HepG2 (cell line): Measurements from ENCODE around the gene NPC1. TPM values are rescaled to one million over a fixed set of nuclear protein-coding genes. Genes with fewer than 3 reads are reported as not detected.
A peak's percentile ranks its signal among the peaks of the same experiment; 100 is the strongest.

ENCODE experiments used
- NCOA2 ChIP-seq: sonication (generic); formaldehyde crosslinking; IDR thresholded peaks from 2 replicates; pipeline ENCODE4 v1.8.0; 2022; ENCODE audit warnings: inconsistent platforms
- NR2C2 ChIP-seq: sonication (generic); formaldehyde crosslinking; IDR thresholded peaks from 2 replicates; pipeline ENCODE4 v1.4.0; 2020; ENCODE audit warnings: missing genetic modification reagents, mild to moderate bottlenecking, moderate library complexity, borderline replicate concordance
- NRL ChIP-seq: sonication (generic); formaldehyde crosslinking; IDR thresholded peaks from 2 replicates; pipeline ENCODE4 v1.5.0; 2020; ENCODE audit warnings: missing genetic modification reagents, mild to moderate bottlenecking, moderate library complexity, borderline replicate concordance
- SIX1 ChIP-seq: sonication (generic); formaldehyde crosslinking; IDR thresholded peaks from 2 replicates; pipeline ENCODE4 v1.4.0; 2020; ENCODE audit warnings: missing genetic modification reagents, borderline replicate concordance
- TMF1 ChIP-seq: sonication (generic); formaldehyde crosslinking; IDR thresholded peaks from 2 replicates; pipeline ENCODE4 v1.8.1; 2022; ENCODE audit warnings: low read depth, missing genetic modification reagents
- XBP1 ChIP-seq: sonication (generic); formaldehyde crosslinking; IDR thresholded peaks from 2 replicates; pipeline ENCODE4 v1.5.0; 2020; ENCODE audit warnings: missing genetic modification reagents
- ZBTB40 ChIP-seq, 2 experiments: fragments of 450-650 bp in 1 of 2; sonication (generic) in 1 of 2; formaldehyde crosslinking in 1 of 2; IDR thresholded peaks; 2 replicates each; pipeline versions ENCODE4 v1.6.1 to v1.8.0; 2016 to 2022; ENCODE audit warnings: antibody characterized with exemption in 1 of 2, mild to moderate bottlenecking in 1 of 2, missing genetic modification reagents in 1 of 2
- ZMYM2 ChIP-seq: sonication (generic); formaldehyde crosslinking; IDR thresholded peaks from 2 replicates; pipeline ENCODE4 v1.8.0; 2022; ENCODE audit warnings: mild to moderate bottlenecking, missing genetic modification reagents
- ZNF331 ChIP-seq: sonication (generic); formaldehyde crosslinking; IDR thresholded peaks from 2 replicates; pipeline ENCODE4 v1.4.0; 2020; ENCODE audit warnings: missing genetic modification reagents
- ZNF773 ChIP-seq: sonication (generic); formaldehyde crosslinking; IDR thresholded peaks from 2 replicates; pipeline ENCODE4 v1.4.0; 2020; ENCODE audit warnings: missing genetic modification reagents, borderline replicate concordance
- polyA plus RNA-seq, 8 experiments: library from polyadenylated mRNA; depleted of rRNA in 3 of 8; stranded (reverse) in 7 of 8; unstranded in 1 of 8; fragments of >200 nt; fragmentation: Illumina TruSeq in 4 of 8; extraction: Trizol in 4 of 8; gene quantifications; 2 replicates each; pipeline versions ENCODE4 v1.2.1 to v1.2.3, GENCODE V29; 2011 to 2016; ENCODE audit warnings: low read depth in 4 of 8, missing spikeins in 1 of 8, mixed read lengths in 1 of 8; ENCODE audit not compliant: insufficient read depth in 1 of 8
- total RNA-seq, 5 experiments: library from RNA; depleted of rRNA; stranded (reverse); fragments of >200 nt; fragmentation: Illumina TruSeq; extraction: Trizol; gene quantifications; 2 replicates each; pipeline ENCODE4 v1.2.3, GENCODE V29; 2016; ENCODE audit warnings: low read depth in 1 of 5
- TF ChIP-seq, protein P1 (sequence below): sonication (generic); formaldehyde crosslinking; conservative IDR thresholded peaks from 2 replicates; pipeline ENCODE4 v1.4.0; 2020; ENCODE audit warnings: mild to moderate bottlenecking, missing genetic modification reagents, moderate library complexity
- TF ChIP-seq, protein P2 (sequence below): sonication (generic); formaldehyde crosslinking; IDR thresholded peaks from 2 replicates; pipeline ENCODE4 v1.4.0; 2020; ENCODE audit warnings: missing genetic modification reagents, mild to moderate bottlenecking, borderline replicate concordance

The NPC1 gene
- total and polyA plus RNA-seq, 2 of the 13 experiments (the other 11 are each of a cell fraction or from before 2014, with no cell fraction given), result 46.5 to 114 TPM

DNA sequence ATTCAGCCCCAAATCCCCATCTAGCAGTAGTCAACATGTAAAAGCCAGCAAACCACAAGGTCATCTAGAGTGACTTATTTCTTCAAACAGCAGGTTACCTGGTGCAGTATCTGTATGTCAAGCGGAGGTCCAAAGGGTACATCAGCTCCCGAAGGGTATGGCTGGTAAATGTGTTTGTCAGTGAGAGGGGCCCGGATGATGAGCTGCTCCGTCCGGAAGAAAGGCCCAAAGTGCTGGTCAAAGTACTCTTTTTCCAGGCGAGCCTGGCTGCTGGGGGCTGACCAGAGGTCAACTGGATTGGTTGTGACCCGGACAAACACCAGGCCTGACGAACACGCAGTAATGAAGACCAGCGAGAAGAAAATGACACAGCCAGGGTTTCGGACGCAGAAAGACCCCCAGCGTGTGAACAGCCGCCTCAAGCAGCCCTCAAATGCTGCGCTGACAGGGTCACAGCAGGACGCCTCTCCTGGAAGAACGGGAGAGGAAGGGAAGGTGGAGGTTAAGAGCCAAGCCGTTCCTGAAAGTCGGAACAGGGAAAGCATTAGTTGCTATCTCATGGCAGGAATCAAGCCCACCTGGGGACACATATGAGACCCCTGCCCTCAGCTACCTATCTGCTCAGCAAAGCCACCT, 30.0 kb downstream of the NPC1 start (continued):
- TF ChIP-seq, protein P1, sequence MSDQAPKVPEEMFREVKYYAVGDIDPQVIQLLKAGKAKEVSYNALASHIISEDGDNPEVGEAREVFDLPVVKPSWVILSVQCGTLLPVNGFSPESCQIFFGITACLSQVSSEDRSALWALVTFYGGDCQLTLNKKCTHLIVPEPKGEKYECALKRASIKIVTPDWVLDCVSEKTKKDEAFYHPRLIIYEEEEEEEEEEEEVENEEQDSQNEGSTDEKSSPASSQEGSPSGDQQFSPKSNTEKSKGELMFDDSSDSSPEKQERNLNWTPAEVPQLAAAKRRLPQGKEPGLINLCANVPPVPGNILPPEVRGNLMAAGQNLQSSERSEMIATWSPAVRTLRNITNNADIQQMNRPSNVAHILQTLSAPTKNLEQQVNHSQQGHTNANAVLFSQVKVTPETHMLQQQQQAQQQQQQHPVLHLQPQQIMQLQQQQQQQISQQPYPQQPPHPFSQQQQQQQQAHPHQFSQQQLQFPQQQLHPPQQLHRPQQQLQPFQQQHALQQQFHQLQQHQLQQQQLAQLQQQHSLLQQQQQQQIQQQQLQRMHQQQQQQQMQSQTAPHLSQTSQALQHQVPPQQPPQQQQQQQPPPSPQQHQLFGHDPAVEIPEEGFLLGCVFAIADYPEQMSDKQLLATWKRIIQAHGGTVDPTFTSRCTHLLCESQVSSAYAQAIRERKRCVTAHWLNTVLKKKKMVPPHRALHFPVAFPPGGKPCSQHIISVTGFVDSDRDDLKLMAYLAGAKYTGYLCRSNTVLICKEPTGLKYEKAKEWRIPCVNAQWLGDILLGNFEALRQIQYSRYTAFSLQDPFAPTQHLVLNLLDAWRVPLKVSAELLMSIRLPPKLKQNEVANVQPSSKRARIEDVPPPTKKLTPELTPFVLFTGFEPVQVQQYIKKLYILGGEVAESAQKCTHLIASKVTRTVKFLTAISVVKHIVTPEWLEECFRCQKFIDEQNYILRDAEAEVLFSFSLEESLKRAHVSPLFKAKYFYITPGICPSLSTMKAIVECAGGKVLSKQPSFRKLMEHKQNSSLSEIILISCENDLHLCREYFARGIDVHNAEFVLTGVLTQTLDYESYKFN (CRISPR knock-in tag), result peak; percentile 99
- TF ChIP-seq NCOA2 (CRISPR knock-in tag), result peak; percentile 87
- TF ChIP-seq ZNF773 (CRISPR knock-in tag), result no peak
- no peak for TF ChIP-seq ZBTB40 (IDR thresholded peaks at IDR 0.05)
- TF ChIP-seq ZBTB40 (CRISPR knock-in tag; IDR thresholded peaks at IDR 0.05), result peak; percentile 44; the same call in 1 of the 2 replicates
- no peak for TF ChIP-seq XBP1 (CRISPR knock-in tag)
- no peak; the same call in none of the 2 replicates for TF ChIP-seq SIX1 (CRISPR knock-in tag)
- peak; percentile 95 for TF ChIP-seq NR2C2 (CRISPR knock-in tag)
- peak; percentile 95 for TF ChIP-seq ZMYM2 (CRISPR knock-in tag)
- TF ChIP-seq ZNF331, result peak; percentile 83
- peak; percentile 41; the same call in 1 of the 2 replicates for TF ChIP-seq TMF1
- TF ChIP-seq NRL (CRISPR knock-in tag), result 0 out of 2 replicates have a peak, but pooled peaks have one; percentile 34
- TF ChIP-seq, protein P2, sequence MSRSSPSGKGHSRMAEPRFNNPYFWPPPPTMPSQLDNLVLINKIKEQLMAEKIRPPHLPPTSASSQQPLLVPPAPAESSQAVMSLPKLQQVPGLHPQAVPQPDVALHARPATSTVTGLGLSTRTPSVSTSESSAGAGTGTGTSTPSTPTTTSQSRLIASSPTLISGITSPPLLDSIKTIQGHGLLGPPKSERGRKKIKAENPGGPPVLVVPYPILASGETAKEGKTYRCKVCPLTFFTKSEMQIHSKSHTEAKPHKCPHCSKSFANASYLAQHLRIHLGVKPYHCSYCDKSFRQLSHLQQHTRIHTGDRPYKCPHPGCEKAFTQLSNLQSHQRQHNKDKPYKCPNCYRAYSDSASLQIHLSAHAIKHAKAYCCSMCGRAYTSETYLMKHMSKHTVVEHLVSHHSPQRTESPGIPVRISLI (CRISPR knock-in tag), result peak; percentile 31; the same call in 1 of the 2 replicates
